A204.1 (cell line): Measurements from ENCODE around the gene DNAJC17.

ENCODE experiments used
- FAIRE-seq: peaks from 2 replicates; lab custom pipeline; 2012; peaks lifted over from hg19 to GRCh38; lab: Jason Lieb, UNC

DNAJC17 gene

GRCh38 chr15:40739854-40740253, 67.4 kb downstream of the DNAJC17 start:
- FAIRE-seq = no peak

GRCh38 chr15:40739047-40739446, 68.2 kb downstream of the DNAJC17 start:
- FAIRE-seq = no peak

GRCh38 chr15:40737048-40737447, 70.2 kb downstream of the DNAJC17 start:
- no peak for FAIRE-seq

- FAIRE-seq = no peak
Observed at GRCh38 chr15:40736575-40736974, 70.7 kb downstream of the DNAJC17 start.

GRCh38 chr15:40731034-40731433, 76.2 kb downstream of the DNAJC17 start:
- no peak for FAIRE-seq

GRCh38 chr15:40723919-40724318, 83.4 kb downstream of the DNAJC17 start:
- FAIRE-seq = no peak

GRCh38 chr15:40722934-40723333, 84.3 kb downstream of the DNAJC17 start:
- no peak for FAIRE-seq

GRCh38 chr15:40722354-40722753, 84.9 kb downstream of the DNAJC17 start:
- FAIRE-seq = no peak

- FAIRE-seq = no peak
Observed at GRCh38 chr15:40721701-40722100, 85.6 kb downstream of the DNAJC17 start.

- no peak for FAIRE-seq
Observed at GRCh38 chr15:40716165-40716564, 91.1 kb downstream of the DNAJC17 start.
